ENCODE data around the gene CDKN1A.
"Not testable (repeated sequence)": the region's sequence is repeated elsewhere in the genome, so short reads cannot be mapped to it uniquely, and the experiment has no call there.

The CDKN1A gene

GRCh38 chr6:36654469-36654868, 24.0 kb upstream of the CDKN1A start:
- not testable (repeated sequence) for FAIRE-seq; DNase-seq (ENCODE audit: extremely low spot score, insufficient read length, low read depth)

- DNase-seq (ENCODE audit: extremely low spot score, insufficient read length, low read depth), result no peak
- no peak for FAIRE-seq
Measured at GRCh38 chr6:36655085-36655724, 23.3 kb upstream of the CDKN1A start.

GRCh38 chr6:36656441-36656840, 22.1 kb upstream of the CDKN1A start:
- no peak for DNase-seq (ENCODE audit: extremely low spot score, insufficient read length, low read depth)
- no peak for FAIRE-seq

- DNase-seq (ENCODE audit: extremely low spot score, insufficient read length, low read depth) (no peak), FAIRE-seq (no peak)
Measured at GRCh38 chr6:36657271-36657670, 21.2 kb upstream of the CDKN1A start.

- no peak for DNase-seq (ENCODE audit: extremely low spot score, insufficient read length, low read depth)
- no peak for FAIRE-seq
Measured at GRCh38 chr6:36657942-36658544, 20.5 kb upstream of the CDKN1A start.

- DNase-seq (ENCODE audit: extremely low spot score, insufficient read length, low read depth) (no peak), FAIRE-seq (no peak)
Measured at GRCh38 chr6:36659271-36659670, 19.2 kb upstream of the CDKN1A start.

- DNase-seq (ENCODE audit: extremely low spot score, insufficient read length, low read depth) (no peak), FAIRE-seq (no peak)
Measured at GRCh38 chr6:36660771-36661471, 17.6 kb upstream of the CDKN1A start.

- DNase-seq (ENCODE audit: extremely low spot score, insufficient read length, low read depth) (no peak), FAIRE-seq (no peak)
Measured at GRCh38 chr6:36662380-36662779, 16.1 kb upstream of the CDKN1A start.

GRCh38 chr6:36662827-36663256, 15.7 kb upstream of the CDKN1A start:
- FAIRE-seq (no peak), DNase-seq (ENCODE audit: extremely low spot score, insufficient read length, low read depth) (no peak)

GRCh38 chr6:36663504-36664446, 14.7 kb upstream of the CDKN1A start:
- no peak for FAIRE-seq
- DNase-seq (ENCODE audit: extremely low spot score, insufficient read length, low read depth), result no peak

- DNase-seq (ENCODE audit: extremely low spot score, insufficient read length, low read depth) (no peak), FAIRE-seq (no peak)
Measured at GRCh38 chr6:36665180-36665579, 13.3 kb upstream of the CDKN1A start.

- DNase-seq (ENCODE audit: extremely low spot score, insufficient read length, low read depth) (no peak), FAIRE-seq (no peak)
Measured at GRCh38 chr6:36666287-36666686, 12.2 kb upstream of the CDKN1A start.

- FAIRE-seq (peak; percentile 97), DNase-seq (ENCODE audit: extremely low spot score, insufficient read length, low read depth) (peak; percentile 80)
Measured at GRCh38 chr6:36666826-36667591, 11.5 kb upstream of the CDKN1A start.

GRCh38 chr6:36668591-36668990, 9.9 kb upstream of the CDKN1A start:
- no peak for FAIRE-seq
- DNase-seq (ENCODE audit: extremely low spot score, insufficient read length, low read depth), result no peak

- no peak for DNase-seq (ENCODE audit: extremely low spot score, insufficient read length, low read depth)
- no peak for FAIRE-seq
Measured at GRCh38 chr6:36669002-36669401, 9.5 kb upstream of the CDKN1A start.

- DNase-seq (ENCODE audit: extremely low spot score, insufficient read length, low read depth) (no peak), FAIRE-seq (no peak)
Measured at GRCh38 chr6:36670271-36670670, 8.2 kb upstream of the CDKN1A start.

GRCh38 chr6:36671687-36672375, 6.7 kb upstream of the CDKN1A start:
- FAIRE-seq, result no peak
- DNase-seq (ENCODE audit: extremely low spot score, insufficient read length, low read depth), result no peak

GRCh38 chr6:36673882-36674281, 4.6 kb upstream of the CDKN1A start:
- no peak for FAIRE-seq
- DNase-seq (ENCODE audit: extremely low spot score, insufficient read length, low read depth), result no peak

GRCh38 chr6:36674942-36675341, 3.6 kb upstream of the CDKN1A start:
- DNase-seq (ENCODE audit: extremely low spot score, insufficient read length, low read depth), result no peak
- no peak for FAIRE-seq

Data from GM18507 (cell line).